Activated CD4-positive, alpha-beta T cell treated with anti-CD3 and anti-CD28 coated beads, Interleukin-2, amount 50 U/mL, for 4 hours (primary cell): ENCODE measurements around the gene KIDINS220.

ENCODE experiments used
- DNase-seq, 2 experiments: peaks; one replicate each; pipeline ENCODE4 v3.0.0-alpha.2; 2020

Gene KIDINS220

GRCh38 chr2:8802741-8803140 lies 34.7 kb downstream of the KIDINS220 start:
- no peak for DNase-seq

GRCh38 chr2:8800821-8801220 lies 36.6 kb downstream of the KIDINS220 start:
- DNase-seq: no peak

- no peak for DNase-seq
Observed at GRCh38 chr2:8800218-8800617, 37.2 kb downstream of the KIDINS220 start.

- DNase-seq: no peak
Observed at GRCh38 chr2:8799004-8799403, 38.4 kb downstream of the KIDINS220 start.

GRCh38 chr2:8798393-8798792 lies 39.0 kb downstream of the KIDINS220 start:
- DNase-seq: no peak

GRCh38 chr2:8797682-8798081 lies 39.7 kb downstream of the KIDINS220 start:
- no peak for DNase-seq

- no peak for DNase-seq
Observed at GRCh38 chr2:8796878-8797550, 40.4 kb downstream of the KIDINS220 start.

GRCh38 chr2:8796315-8796848 lies 41.0 kb downstream of the KIDINS220 start:
- no peak for DNase-seq

- no peak for DNase-seq
Observed at GRCh38 chr2:8794923-8795825, 42.2 kb downstream of the KIDINS220 start.

GRCh38 chr2:8790739-8791162 lies 46.7 kb downstream of the KIDINS220 start:
- DNase-seq: no peak

- no peak for DNase-seq
Observed at GRCh38 chr2:8786463-8786862, 51.0 kb downstream of the KIDINS220 start.

GRCh38 chr2:8779795-8780671 lies 57.4 kb downstream of the KIDINS220 start:
- no peak for DNase-seq

GRCh38 chr2:8774371-8774770 lies 63.0 kb downstream of the KIDINS220 start:
- no peak for DNase-seq

- no peak for DNase-seq
Observed at GRCh38 chr2:8767324-8767723, 70.1 kb downstream of the KIDINS220 start.

GRCh38 chr2:8761529-8762164 lies 75.8 kb downstream of the KIDINS220 start:
- no peak for DNase-seq

GRCh38 chr2:8756716-8757115 lies 80.7 kb downstream of the KIDINS220 start:
- no peak for DNase-seq

- no peak for DNase-seq
Observed at GRCh38 chr2:8756230-8756629, 81.2 kb downstream of the KIDINS220 start.

- DNase-seq: no peak
Observed at GRCh38 chr2:8754106-8754776, 83.2 kb downstream of the KIDINS220 start.

GRCh38 chr2:8753609-8754008 lies 83.8 kb downstream of the KIDINS220 start:
- DNase-seq: no peak

GRCh38 chr2:8752385-8752784 lies 85.0 kb downstream of the KIDINS220 start:
- DNase-seq: no peak

- DNase-seq: no peak
Observed at GRCh38 chr2:8750221-8750620, 87.2 kb downstream of the KIDINS220 start.

GRCh38 chr2:8743261-8743660 lies 94.2 kb downstream of the KIDINS220 start:
- DNase-seq: no peak
